Suprapubic skin (tissue), 4 donors: Measurements from ENCODE around the gene KLK11.

ENCODE experiments used
- CTCF ChIP-seq, 2 donors: fragments of 200-600 bp in 1 of 2; fragments of 450-650 bp in 1 of 2; sonication (generic) in 1 of 2; IDR thresholded peaks; one replicate each; pipeline ENCODE4 v1.5.1; 2016 to 2019; ENCODE audit warnings: antibody characterized with exemption in 2 of 2, mild to moderate bottlenecking in 1 of 2, moderate library complexity in 1 of 2
- EP300 ChIP-seq: sonication (generic); formaldehyde crosslinking; IDR thresholded peaks from one replicate; pipeline ENCODE4 v1.6.1; 2017; ENCODE audit warnings: antibody characterized with exemption
- POLR2A ChIP-seq, 2 donors: fragments of 450-650 bp; IDR thresholded peaks; one replicate each; pipeline ENCODE4 v1.6.1; 2017; ENCODE audit warnings: antibody characterized with exemption in 2 of 2, mild to moderate bottlenecking in 2 of 2, moderate library complexity in 2 of 2
- POLR2AphosphoS5 ChIP-seq, 3 donors: sonication (generic); formaldehyde crosslinking; IDR thresholded peaks; one replicate each; pipeline ENCODE4 v1.6.1; 2017; ENCODE audit warnings: antibody characterized with exemption in 3 of 3

DNA sequence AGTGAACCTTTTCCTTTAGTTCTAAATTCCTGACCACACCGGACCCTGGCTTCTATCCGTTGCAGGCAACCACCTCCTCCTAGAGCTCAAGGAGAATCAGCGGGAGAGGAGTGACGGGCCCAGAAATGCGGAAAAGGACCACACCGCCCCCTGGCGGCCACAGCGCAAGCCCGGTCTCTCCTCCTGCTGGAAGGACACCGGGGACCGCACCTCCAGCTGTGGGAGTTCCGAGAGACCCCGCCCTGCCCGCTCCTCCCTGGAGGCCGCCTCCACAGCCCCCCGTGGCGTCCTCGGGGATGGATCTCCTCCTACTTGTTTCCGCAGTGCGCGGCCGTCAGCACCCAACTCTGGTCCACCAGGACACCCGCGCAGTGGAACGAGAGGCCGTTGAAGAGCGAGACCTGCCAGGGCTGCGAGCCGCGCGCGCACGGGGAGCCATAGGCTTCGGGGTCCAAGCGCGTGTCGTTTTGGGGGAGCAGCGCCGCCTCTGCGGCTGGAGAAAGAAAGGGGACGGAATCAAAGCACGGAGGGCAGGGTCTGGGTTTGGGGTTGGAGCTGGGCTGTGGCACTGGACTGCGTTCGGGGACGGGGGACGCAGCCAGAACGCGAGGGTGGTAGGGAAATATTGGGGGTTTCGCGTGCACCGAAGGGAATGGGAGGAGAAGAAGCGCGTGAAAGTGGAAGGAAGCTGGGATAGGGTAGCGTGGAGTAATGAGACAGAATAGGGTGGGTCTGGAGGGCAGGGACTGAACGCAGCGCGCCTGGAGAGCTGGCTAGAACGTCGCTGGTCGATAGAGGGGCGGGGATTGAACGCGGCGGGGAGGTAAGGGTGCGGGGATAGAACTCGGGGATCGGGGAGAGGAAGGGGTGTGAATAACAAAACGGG, 9.4 kb downstream of the KLK11 start:
- TF ChIP-seq CTCF (IDR thresholded peaks at IDR 0.05) (peak; percentile 32 to 75), POLR2A (IDR thresholded peaks at IDR 0.05) (no peak), EP300 (no peak), POLR2AphosphoS5 (IDR thresholded peaks at IDR 0.05) (no peak)
